Mesothelial cell of epicardium (in vitro differentiated cells): ENCODE data around the gene RIBC2. TPM values are rescaled to one million over a fixed set of nuclear protein-coding genes. Genes with fewer than 3 reads are reported as not detected.
"Not testable (repeated sequence)": the region's sequence is repeated elsewhere in the genome, so short reads cannot be mapped to it uniquely, and the experiment has no call there.

Experiments
- DNase-seq, 2 experiments: peaks; one replicate each; pipeline ENCODE4 v3.0.0; 2021; ENCODE audit warnings: low spot score in 2 of 2; ENCODE audit not compliant: unreplicated experiment in 2 of 2
- H3K27ac Mint-ChIP-seq: 2 replicates; pipeline ENCODE4 v1.8.0; 2021; ENCODE audit warnings: mixed read lengths
- H3K27me3 Mint-ChIP-seq: 2 replicates; pipeline ENCODE4 v1.8.0; 2021; ENCODE audit warnings: low read depth, mixed read lengths
- H3K36me3 Mint-ChIP-seq: 2 replicates; pipeline ENCODE4 v1.8.0; 2021; ENCODE audit warnings: mixed read lengths
- H3K4me1 Mint-ChIP-seq: 2 replicates; pipeline ENCODE4 v1.8.0; 2021; ENCODE audit warnings: mixed read lengths
- H3K4me3 Mint-ChIP-seq: 2 replicates; pipeline ENCODE4 v1.8.0; 2021; ENCODE audit warnings: mild to moderate bottlenecking, moderate library complexity, mixed read lengths
- H3K9me3 Mint-ChIP-seq: 2 replicates; pipeline ENCODE4 v1.8.0; 2021; ENCODE audit warnings: mixed read lengths
- CTCF ChIP-seq: fragments of 200-600 bp; sonication (generic); IDR thresholded peaks from one replicate; pipeline ENCODE4 v1.5.0; 2021; ENCODE audit warnings: antibody characterized with exemption; ENCODE audit not compliant: unreplicated experiment
- total RNA-seq: library from RNA; stranded (reverse); gene quantifications from 3 replicates; pipeline ENCODE4 v1.2.1, GENCODE V29; 2021

Gene RIBC2
- total RNA-seq, 1 donor from 2014 or later, result 2.5 TPM

GRCh38 chr22:45438336-45438735, 24.8 kb downstream of the RIBC2 start:
- Mint-ChIP-seq H3K4me3 (no peak overlapping the region), H3K9me3 (no peaks in the 10 kb centered on the region), H3K36me3 (no peaks in the 10 kb centered on the region), H3K27ac (no peak overlapping the region), H3K27me3 (no peaks in the 10 kb centered on the region), H3K4me1 (peaks cover 26% of the 10 kb centered on the region)
- no peak for TF ChIP-seq CTCF
- no peak for DNase-seq

GRCh38 chr22:45440688-45441087, 27.2 kb downstream of the RIBC2 start:
- not testable (repeated sequence) for DNase-seq, H3K36me3 Mint-ChIP-seq, H3K4me3 Mint-ChIP-seq, H3K9me3 Mint-ChIP-seq, H3K27me3 Mint-ChIP-seq
- peak overlapping the region; percentile 88 for H3K27ac Mint-ChIP-seq
- H3K4me1 Mint-ChIP-seq, result peaks cover 35% of the 10 kb centered on the region

GRCh38 chr22:45441138-45441537, 27.6 kb downstream of the RIBC2 start:
- peak in 1 of 2 experiments; percentile 56 for DNase-seq
- Mint-ChIP-seq H3K4me1 (peaks cover 33% of the 10 kb centered on the region), H3K9me3 (no peaks in the 10 kb centered on the region), H3K27me3 (no peaks in the 10 kb centered on the region), H3K36me3 (no peaks in the 10 kb centered on the region), H3K4me3 (no peak overlapping the region), H3K27ac (peak overlapping the region; percentile 88)
- no peak for TF ChIP-seq CTCF

GRCh38 chr22:45442116-45442515, 28.6 kb downstream of the RIBC2 start:
- DNase-seq, result no peak
- no peaks in the 10 kb centered on the region for H3K27me3 Mint-ChIP-seq
- no peaks in the 10 kb centered on the region for H3K36me3 Mint-ChIP-seq
- H3K4me3 Mint-ChIP-seq, result no peak overlapping the region
- peaks cover 33% of the 10 kb centered on the region for H3K4me1 Mint-ChIP-seq
- no peak for TF ChIP-seq CTCF
- H3K9me3 Mint-ChIP-seq, result no peaks in the 10 kb centered on the region
- peak overlapping the region; percentile 61 for H3K27ac Mint-ChIP-seq

GRCh38 chr22:45444168-45444567, 30.7 kb downstream of the RIBC2 start:
- Mint-ChIP-seq H3K27me3 (no peaks in the 10 kb centered on the region), H3K4me1 (peaks cover 33% of the 10 kb centered on the region), H3K36me3 (no peaks in the 10 kb centered on the region), H3K4me3 (no peak overlapping the region), H3K27ac (peak overlapping the region; percentile 60), H3K9me3 (no peaks in the 10 kb centered on the region)
- no peak for TF ChIP-seq CTCF
- DNase-seq, result no peak

- H3K27ac Mint-ChIP-seq, result no peak overlapping the region
- H3K4me1 Mint-ChIP-seq, result peaks cover 33% of the 10 kb centered on the region
- H3K27me3 Mint-ChIP-seq, result no peaks in the 10 kb centered on the region
- no peak for TF ChIP-seq CTCF
- no peak for DNase-seq
- no peak overlapping the region for H3K4me3 Mint-ChIP-seq
- no peaks in the 10 kb centered on the region for H3K9me3 Mint-ChIP-seq
- no peaks in the 10 kb centered on the region for H3K36me3 Mint-ChIP-seq
These were observed 31.7 kb downstream of the RIBC2 start for GRCh38 chr22:45445031-45445710.
